ENCODE data around the gene FCHSD2. TPM values are rescaled to one million over a fixed set of nuclear protein-coding genes. Genes with fewer than 3 reads are reported as not detected.

The FCHSD2 gene
- polyA plus RNA-seq, 5 donors = 37.4 to 51.9 (median 48.5) TPM

- no peak for DNase-seq
Measured at GRCh38 chr11:73173755-73174494, 31.8 kb upstream of the FCHSD2 start.

- DNase-seq = no peak
Measured at GRCh38 chr11:73172992-73173656, 31.0 kb upstream of the FCHSD2 start.

DNA sequence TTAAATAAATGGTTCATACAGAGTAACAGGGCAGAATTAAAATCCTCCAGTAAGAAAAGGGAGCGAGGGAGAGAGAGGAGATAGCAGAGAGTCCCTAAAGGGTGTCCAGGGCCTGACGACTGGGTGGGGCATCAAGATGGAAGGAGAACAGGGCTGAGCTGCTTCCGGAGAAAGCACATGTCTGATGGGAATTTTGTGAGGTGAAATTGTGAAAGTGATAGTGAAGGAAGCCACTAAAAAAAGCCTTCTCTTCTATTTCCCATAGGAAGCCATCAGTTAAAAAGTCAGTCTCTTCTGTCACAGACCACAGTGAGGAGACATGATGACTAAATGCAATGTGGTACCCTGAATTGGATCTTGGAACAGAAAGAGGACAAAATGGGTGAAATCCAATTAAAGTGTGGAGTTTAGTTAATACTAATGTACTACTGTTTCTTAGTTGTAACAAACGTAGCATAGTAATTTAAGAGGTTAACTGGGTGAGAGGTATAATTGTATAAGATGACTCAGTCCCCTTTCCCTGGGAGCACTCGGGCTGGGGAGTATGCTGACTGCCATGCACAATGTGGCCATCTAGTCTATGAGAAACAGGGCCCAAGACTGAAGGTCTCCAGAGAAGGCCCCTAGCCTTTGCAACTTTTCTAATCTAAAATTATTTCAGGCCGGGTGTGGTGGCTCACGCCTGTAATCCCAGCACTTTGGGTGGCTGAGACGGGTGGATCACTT lies 29.5 kb upstream of the FCHSD2 start:
- no peak for DNase-seq

- no peak for DNase-seq
Measured at GRCh38 chr11:73170140-73170539, 28.0 kb upstream of the FCHSD2 start.

GRCh38 chr11:73168925-73169579 lies 26.9 kb upstream of the FCHSD2 start:
- DNase-seq = no peak

DNA sequence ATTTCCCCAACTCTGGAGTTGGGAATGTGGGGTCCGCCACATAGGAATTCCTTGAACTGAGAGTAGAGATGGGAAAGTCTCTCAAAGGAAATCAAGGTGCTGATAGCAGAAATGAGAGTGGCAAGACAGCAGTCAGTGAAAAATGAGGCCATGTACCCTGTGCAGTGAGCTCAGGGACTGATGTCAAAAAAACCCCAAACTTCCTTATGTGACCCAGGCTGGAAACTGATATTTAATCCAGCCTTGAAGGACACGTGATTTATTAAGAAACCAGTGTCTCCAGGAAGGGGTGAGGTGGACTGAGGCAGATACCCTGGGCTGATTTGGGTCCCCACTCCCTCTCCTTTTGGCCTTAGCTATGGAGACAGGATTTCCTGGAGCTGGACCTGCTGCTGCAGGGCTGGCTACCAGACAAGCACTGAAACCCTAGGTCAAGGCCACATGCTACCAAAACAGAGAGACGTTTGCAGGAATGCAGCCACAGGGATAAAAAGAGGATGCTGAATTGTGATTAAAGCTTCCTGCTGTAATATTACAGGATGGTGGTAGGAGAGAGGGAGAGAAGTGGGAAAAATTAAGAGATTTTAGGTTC lies 25.3 kb upstream of the FCHSD2 start:
- no peak for DNase-seq

GRCh38 chr11:73164803-73165540 lies 22.9 kb upstream of the FCHSD2 start:
- DNase-seq = no peak

GRCh38 chr11:73163638-73164174 lies 21.6 kb upstream of the FCHSD2 start:
- DNase-seq = no peak

DNA sequence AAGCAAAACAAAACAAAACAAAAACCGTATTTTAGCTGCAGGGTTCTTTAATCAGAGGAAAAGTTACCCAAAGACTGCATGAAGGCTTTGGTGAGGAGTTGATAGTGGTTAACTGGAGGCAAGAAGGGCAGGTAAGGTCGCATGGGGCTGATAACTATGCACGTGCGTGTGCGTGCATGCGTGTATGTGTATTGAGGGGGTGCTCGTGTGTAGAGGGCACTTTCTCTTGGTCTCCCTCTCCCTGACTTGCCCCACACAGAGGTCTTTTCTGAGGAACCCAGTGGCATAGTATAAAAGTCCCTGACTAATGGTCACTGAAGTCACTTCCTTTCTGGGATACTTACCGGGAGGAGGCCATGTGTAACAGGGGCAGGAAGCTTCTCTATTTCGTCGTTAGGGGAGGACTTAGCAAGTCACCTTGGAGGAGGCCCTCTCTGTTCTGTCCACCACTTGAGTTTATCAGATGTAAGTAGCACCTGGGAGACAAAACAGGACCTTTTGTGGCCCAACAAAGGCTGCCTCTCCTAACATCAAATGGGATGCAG lies 20.1 kb upstream of the FCHSD2 start:
- DNase-seq = no peak

DNA sequence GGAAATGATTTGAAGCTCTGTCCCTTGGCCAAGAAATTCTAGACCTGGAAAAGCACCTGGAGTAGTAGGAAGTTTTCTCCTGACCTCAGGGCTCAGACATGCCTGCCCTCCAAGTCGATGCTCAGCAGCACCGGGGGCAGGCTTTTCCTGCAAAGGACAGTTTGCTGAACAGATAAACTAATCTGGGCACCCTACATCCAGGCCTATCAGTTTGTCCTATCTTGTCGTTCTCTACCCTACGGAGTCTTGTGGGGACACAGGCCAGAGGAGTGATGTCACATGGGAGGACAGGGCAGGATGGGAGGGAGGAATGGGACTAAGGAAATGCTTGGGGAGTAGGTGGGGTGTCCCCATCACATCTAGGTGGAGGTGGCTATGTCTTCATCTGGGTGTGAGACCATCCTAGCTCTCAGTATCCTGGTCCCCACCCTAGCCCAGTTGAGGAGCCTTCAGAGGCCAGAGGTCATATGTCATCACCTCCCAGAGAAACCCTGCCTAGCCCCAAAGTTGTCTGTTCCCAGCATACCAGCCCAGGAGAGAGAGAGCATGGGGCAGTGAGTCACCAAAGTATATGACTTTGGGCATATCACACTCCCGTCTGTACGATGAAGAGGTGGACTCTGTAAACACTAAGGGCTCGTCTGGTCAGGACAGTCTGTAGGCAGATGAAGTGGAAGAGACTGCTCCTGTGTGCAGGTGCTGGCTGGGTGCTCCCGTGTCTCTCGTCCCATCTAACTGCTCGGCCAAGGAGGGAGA lies 18.1 kb upstream of the FCHSD2 start:
- DNase-seq = no peak

DNA sequence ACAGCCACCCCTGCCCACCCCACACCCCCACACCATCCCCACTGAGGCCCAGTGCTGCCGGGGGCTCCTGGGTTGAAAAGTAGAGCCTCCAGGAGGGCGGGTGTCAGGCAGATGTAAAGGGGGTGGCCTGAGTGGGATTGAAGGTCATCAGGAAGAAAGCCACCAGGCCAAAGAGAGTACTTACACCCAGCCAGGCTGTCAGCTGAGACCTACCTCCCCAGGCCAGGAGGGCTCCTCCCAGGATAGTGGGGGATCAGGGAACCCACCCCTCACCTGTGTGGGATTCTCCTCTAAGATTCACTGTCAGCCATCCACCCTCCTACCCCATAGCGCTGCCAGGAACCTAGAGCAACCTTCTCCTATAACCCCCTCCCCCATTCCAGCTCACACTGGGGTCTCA lies 17.2 kb upstream of the FCHSD2 start:
- no peak for DNase-seq

- no peak for DNase-seq
Measured at GRCh38 chr11:73158356-73159051, 16.4 kb upstream of the FCHSD2 start.

GRCh38 chr11:73157101-73158010 lies 15.2 kb upstream of the FCHSD2 start:
- peak in 1 of 2 donors; percentile 31 for DNase-seq

DNA sequence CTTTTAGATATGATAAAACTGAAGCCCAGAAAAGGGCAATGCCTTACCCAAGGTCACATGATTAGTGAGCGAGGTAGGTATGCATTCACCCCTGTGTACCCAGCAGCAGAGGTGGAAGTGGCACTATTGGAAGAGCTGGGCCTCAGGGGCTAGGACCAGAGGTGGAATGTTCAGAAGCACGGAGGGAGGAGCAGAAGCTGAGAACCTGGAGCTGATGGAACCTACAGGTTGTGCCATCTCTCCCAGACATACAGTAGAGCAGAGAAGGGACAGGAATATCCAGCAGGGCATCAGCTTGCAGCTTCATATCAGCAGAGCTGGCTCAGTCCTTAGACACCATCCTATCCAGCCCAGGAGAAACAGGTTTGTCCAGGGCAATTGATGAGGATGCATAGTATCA lies 14.6 kb upstream of the FCHSD2 start:
- no peak for DNase-seq

GRCh38 chr11:73156114-73156513 lies 14.0 kb upstream of the FCHSD2 start:
- DNase-seq = no peak

DNA sequence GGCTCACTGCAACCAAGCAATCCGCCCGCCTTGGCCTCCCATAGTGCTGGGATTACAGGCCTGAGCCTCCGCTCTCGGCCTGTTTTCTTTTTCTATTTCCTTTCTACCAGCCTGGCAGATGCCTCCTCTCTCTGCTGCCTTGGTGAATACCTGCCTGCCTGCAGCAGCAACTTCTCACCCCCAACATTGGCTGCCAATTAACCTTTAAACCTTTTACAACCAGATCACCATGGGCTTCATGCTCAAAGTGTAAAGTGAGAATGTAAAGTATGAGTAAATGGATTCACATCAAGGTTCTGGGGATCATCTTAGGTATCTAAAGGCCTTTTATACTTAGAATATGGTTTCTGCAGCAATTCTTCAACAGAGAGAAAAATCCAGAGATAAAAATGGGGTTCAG lies 13.0 kb upstream of the FCHSD2 start:
- DNase-seq = no peak

DNA sequence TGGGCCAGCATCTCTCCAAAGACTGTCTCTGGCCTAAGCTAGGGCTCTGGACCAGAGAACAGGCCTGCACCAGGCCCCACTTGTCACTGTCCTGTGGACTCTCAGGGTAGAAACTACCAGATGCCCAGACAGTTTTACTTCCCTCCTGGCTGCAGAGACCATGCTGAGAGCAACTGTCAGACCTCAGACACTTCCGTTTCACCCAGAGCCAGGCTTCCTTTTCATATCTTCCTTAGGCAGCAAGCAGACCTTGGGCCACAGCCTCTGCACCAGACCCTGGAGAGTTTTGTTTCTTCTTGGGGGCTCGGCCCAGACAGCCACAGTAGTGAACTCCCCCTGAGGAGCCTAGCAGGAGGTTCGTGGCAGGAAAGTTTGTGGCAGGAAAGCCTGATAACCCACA lies 12.1 kb upstream of the FCHSD2 start:
- DNase-seq = no peak

DNA sequence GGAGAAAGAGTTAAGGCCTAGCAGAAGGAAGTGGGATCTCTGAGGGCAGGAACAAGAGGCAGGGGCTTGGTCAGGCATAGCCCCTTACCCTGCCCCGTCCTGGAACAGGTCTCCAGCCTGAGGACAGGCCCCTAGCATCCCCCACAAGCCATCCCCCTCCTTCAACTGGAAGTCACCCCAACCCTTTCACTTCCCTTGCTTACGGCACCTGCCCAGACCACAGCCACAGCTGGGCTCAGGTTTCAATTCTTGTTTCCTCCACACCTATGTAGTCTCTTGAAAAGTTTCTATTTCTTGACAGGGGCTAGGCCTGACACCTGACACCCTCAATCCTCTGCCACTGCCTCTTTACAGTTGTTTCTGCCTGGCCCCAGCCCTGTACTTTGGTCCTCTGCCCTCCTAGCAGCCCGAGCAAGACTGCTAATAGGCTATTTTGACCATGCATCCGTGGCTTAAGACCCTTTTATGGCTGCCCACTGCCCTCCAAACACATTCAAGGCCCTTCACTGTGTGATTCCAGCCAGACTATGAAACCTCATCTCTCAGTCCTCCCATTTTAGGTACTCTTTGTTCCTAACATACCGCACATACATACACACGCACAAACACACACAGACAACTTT lies 10.9 kb upstream of the FCHSD2 start:
- no peak for DNase-seq

Measured in right lung (tissue), 5 donors.